Calu3 (cell line): ENCODE results near the gene MYH14. TPM values are rescaled to one million over a fixed set of nuclear protein-coding genes. Genes with fewer than 3 reads are reported as not detected.
"Not testable (repeated sequence)": the region's sequence is repeated elsewhere in the genome, so short reads cannot be mapped to it uniquely, and the experiment has no call there.

Experiments
- BruUV-seq: library from RNA; stranded (reverse); fragments of 400-500 nt; replicated peaks from 2 replicates; lab custom pipeline; 2021; lab: Mats Ljungman, UMichigan
- CTCF ChIA-PET: fragments of 300-600 bp; sonication (Branson Sonifier 250); formaldehyde crosslinking; loops from one replicate; lab custom pipeline; 2022; ENCODE audit warnings: antibody characterized with exemption; lab: Charles Lee
- DNase-seq: peaks from one replicate; pipeline ENCODE4 v3.0.0; 2022
- H3K27ac Mint-ChIP-seq: one replicate; pipeline ENCODE4 v1.8.0; 2022; ENCODE audit warnings: mixed read lengths; ENCODE audit not compliant: unreplicated experiment
- H3K27me3 Mint-ChIP-seq: one replicate; pipeline ENCODE4 v1.8.0; 2022; ENCODE audit warnings: mixed read lengths; ENCODE audit not compliant: unreplicated experiment
- H3K36me3 Mint-ChIP-seq: one replicate; pipeline ENCODE4 v1.8.0; 2022; ENCODE audit warnings: mild to moderate bottlenecking, moderate library complexity, mixed read lengths; ENCODE audit not compliant: insufficient read depth, unreplicated experiment
- H3K4me1 Mint-ChIP-seq: one replicate; pipeline ENCODE4 v1.8.0; 2022; ENCODE audit warnings: mild to moderate bottlenecking, low read depth, mixed read lengths; ENCODE audit not compliant: unreplicated experiment
- H3K4me3 Mint-ChIP-seq: one replicate; pipeline ENCODE4 v1.8.0; 2022; ENCODE audit warnings: mild to moderate bottlenecking, low read depth, moderate library complexity, mixed read lengths; ENCODE audit not compliant: unreplicated experiment
- H3K9me3 Mint-ChIP-seq: one replicate; pipeline ENCODE4 v1.8.0; 2022; ENCODE audit warnings: low read depth, mixed read lengths; ENCODE audit not compliant: unreplicated experiment
- CTCF ChIP-seq: fragments of 200-600 bp; IDR thresholded peaks from one replicate; pipeline ENCODE4 v1.8.0; 2022; ENCODE audit warnings: antibody characterized with exemption; ENCODE audit not compliant: unreplicated experiment
- intact Hi-C: fragments of 100-400 bp; cut with micrococcal nuclease; formaldehyde crosslinking; loops from one replicate; pipeline ENCODE4 v1.10.0; 2022; ENCODE audit not compliant: unreplicated experiment
- total RNA-seq: library from RNA; stranded (reverse); gene quantifications from 2 replicates; pipeline ENCODE4 v1.2.3, GENCODE V29; 2022

Gene MYH14
- total RNA-seq, 1 experiment from 2014 or later: 255 TPM

- TF ChIP-seq CTCF: no peak
- H3K4me3 Mint-ChIP-seq: peak overlapping the region; percentile 3
- intact Hi-C loops: no loop called here
- no peak for DNase-seq
- no peaks in the 10 kb centered on the region for H3K27me3 Mint-ChIP-seq
- peaks cover 70% of the 10 kb centered on the region for H3K36me3 Mint-ChIP-seq
- no peaks in the 10 kb centered on the region for H3K9me3 Mint-ChIP-seq
- H3K27ac Mint-ChIP-seq: no peak overlapping the region
- no peaks in the 10 kb centered on the region for H3K4me1 Mint-ChIP-seq
- no TSS peak for BruUV-seq
- CTCF ChIA-PET: no interaction called here
Measured at GRCh38 chr19:50230379-50231351, 27.2 kb downstream of the MYH14 start.

DNA sequence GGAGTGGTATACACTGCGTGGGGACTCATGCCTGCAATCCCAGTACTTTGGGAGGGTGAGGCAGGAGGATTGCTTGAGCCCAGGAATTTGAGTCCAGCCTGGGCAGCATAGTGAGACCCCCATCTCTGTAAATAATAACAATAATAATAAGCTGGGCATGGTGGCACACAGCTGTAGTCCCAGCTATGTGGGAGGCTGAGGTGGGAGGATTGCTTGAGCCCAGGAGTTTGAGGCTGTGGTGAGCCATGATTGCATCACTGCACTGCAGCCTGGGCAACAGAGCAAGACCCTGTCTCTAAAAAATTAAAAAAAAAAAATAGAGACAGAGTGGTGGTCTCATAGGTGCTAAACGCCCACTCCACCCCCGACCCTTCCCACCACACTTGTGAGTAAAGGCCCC, 28.0 kb downstream of the MYH14 start:
- CTCF ChIA-PET, H3K9me3 Mint-ChIP-seq, BruUV-seq, H3K27ac Mint-ChIP-seq, H3K27me3 Mint-ChIP-seq, intact Hi-C loops, H3K4me1 Mint-ChIP-seq, DNase-seq: not testable (repeated sequence)
- Mint-ChIP-seq H3K4me3 (peak overlapping the region; percentile 3), H3K36me3 (peaks cover 66% of the 10 kb centered on the region)

DNA sequence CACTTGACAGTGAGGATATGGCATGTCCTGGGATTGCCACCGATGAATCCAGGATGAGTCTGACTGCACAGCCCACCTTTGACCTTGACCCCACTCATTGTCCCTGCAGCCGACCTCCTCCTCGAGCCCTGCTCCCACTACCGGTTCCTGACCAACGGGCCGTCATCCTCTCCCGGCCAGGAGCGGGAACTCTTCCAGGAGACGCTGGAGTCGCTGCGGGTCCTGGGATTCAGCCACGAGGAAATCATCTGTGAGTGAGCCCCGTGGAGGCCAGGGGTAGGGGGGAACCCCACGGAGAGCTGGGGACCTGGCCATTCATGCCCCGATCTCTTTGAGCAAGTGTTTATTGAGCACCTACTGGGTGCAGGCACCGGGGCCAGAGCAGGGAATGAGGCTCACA, 28.4 kb downstream of the MYH14 start:
- Mint-ChIP-seq H3K27ac (no peak overlapping the region), H3K4me1 (no peaks in the 10 kb centered on the region), H3K9me3 (no peaks in the 10 kb centered on the region), H3K27me3 (no peaks in the 10 kb centered on the region), H3K36me3 (peaks cover 63% of the 10 kb centered on the region), H3K4me3 (no peak overlapping the region)
- TF ChIP-seq CTCF: no peak
- CTCF ChIA-PET: no interaction called here
- intact Hi-C loops: no loop called here
- BruUV-seq: no TSS peak
- DNase-seq: no peak

GRCh38 chr19:50232600-50232999, 29.2 kb downstream of the MYH14 start:
- Mint-ChIP-seq H3K36me3 (peaks cover 63% of the 10 kb centered on the region), H3K4me1 (no peaks in the 10 kb centered on the region), H3K27me3 (no peaks in the 10 kb centered on the region), H3K4me3 (no peak overlapping the region), H3K27ac (no peak overlapping the region), H3K9me3 (no peaks in the 10 kb centered on the region)
- CTCF ChIA-PET: no interaction called here
- intact Hi-C loops: no loop called here
- no TSS peak for BruUV-seq
- DNase-seq: no peak
- no peak for TF ChIP-seq CTCF
